ENCODE results near the gene TP63. TPM values are rescaled to one million over a fixed set of nuclear protein-coding genes. Genes with fewer than 3 reads are reported as not detected.

The TP63 gene
- total and polyA plus RNA-seq, 2 experiments from 2014 or later = not detected

DNA sequence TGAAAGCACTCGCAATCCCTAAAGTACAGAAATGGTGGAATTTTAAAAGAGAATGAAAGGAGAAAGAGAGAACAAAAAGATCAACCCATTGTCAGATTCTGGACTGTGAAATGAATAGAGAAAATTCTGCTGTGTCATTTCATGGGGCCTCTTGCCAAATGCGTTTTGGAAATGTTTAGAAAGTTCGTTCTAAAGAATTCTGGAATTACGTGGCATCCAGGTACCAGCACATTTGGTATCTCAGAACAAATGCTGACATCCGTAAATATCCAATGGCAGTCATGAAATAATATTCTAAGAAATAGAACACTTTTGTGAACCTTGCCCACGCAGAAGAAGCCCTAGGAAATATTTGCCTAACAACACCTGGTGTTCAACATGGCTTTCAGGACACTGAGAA, 270.3 kb downstream of the TP63 start:
- H3K4me3 ChIP-seq = no peak overlapping the region
- H3K9me3 Mint-ChIP-seq = no peaks in the 10 kb centered on the region
- TF ChIP-seq, protein P1, sequence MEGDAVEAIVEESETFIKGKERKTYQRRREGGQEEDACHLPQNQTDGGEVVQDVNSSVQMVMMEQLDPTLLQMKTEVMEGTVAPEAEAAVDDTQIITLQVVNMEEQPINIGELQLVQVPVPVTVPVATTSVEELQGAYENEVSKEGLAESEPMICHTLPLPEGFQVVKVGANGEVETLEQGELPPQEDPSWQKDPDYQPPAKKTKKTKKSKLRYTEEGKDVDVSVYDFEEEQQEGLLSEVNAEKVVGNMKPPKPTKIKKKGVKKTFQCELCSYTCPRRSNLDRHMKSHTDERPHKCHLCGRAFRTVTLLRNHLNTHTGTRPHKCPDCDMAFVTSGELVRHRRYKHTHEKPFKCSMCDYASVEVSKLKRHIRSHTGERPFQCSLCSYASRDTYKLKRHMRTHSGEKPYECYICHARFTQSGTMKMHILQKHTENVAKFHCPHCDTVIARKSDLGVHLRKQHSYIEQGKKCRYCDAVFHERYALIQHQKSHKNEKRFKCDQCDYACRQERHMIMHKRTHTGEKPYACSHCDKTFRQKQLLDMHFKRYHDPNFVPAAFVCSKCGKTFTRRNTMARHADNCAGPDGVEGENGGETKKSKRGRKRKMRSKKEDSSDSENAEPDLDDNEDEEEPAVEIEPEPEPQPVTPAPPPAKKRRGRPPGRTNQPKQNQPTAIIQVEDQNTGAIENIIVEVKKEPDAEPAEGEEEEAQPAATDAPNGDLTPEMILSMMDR (conservative IDR thresholded peaks at IDR 0.05; ENCODE audit: low read depth in 2 of 2) = no peak
- TF ChIP-seq, protein P2, sequence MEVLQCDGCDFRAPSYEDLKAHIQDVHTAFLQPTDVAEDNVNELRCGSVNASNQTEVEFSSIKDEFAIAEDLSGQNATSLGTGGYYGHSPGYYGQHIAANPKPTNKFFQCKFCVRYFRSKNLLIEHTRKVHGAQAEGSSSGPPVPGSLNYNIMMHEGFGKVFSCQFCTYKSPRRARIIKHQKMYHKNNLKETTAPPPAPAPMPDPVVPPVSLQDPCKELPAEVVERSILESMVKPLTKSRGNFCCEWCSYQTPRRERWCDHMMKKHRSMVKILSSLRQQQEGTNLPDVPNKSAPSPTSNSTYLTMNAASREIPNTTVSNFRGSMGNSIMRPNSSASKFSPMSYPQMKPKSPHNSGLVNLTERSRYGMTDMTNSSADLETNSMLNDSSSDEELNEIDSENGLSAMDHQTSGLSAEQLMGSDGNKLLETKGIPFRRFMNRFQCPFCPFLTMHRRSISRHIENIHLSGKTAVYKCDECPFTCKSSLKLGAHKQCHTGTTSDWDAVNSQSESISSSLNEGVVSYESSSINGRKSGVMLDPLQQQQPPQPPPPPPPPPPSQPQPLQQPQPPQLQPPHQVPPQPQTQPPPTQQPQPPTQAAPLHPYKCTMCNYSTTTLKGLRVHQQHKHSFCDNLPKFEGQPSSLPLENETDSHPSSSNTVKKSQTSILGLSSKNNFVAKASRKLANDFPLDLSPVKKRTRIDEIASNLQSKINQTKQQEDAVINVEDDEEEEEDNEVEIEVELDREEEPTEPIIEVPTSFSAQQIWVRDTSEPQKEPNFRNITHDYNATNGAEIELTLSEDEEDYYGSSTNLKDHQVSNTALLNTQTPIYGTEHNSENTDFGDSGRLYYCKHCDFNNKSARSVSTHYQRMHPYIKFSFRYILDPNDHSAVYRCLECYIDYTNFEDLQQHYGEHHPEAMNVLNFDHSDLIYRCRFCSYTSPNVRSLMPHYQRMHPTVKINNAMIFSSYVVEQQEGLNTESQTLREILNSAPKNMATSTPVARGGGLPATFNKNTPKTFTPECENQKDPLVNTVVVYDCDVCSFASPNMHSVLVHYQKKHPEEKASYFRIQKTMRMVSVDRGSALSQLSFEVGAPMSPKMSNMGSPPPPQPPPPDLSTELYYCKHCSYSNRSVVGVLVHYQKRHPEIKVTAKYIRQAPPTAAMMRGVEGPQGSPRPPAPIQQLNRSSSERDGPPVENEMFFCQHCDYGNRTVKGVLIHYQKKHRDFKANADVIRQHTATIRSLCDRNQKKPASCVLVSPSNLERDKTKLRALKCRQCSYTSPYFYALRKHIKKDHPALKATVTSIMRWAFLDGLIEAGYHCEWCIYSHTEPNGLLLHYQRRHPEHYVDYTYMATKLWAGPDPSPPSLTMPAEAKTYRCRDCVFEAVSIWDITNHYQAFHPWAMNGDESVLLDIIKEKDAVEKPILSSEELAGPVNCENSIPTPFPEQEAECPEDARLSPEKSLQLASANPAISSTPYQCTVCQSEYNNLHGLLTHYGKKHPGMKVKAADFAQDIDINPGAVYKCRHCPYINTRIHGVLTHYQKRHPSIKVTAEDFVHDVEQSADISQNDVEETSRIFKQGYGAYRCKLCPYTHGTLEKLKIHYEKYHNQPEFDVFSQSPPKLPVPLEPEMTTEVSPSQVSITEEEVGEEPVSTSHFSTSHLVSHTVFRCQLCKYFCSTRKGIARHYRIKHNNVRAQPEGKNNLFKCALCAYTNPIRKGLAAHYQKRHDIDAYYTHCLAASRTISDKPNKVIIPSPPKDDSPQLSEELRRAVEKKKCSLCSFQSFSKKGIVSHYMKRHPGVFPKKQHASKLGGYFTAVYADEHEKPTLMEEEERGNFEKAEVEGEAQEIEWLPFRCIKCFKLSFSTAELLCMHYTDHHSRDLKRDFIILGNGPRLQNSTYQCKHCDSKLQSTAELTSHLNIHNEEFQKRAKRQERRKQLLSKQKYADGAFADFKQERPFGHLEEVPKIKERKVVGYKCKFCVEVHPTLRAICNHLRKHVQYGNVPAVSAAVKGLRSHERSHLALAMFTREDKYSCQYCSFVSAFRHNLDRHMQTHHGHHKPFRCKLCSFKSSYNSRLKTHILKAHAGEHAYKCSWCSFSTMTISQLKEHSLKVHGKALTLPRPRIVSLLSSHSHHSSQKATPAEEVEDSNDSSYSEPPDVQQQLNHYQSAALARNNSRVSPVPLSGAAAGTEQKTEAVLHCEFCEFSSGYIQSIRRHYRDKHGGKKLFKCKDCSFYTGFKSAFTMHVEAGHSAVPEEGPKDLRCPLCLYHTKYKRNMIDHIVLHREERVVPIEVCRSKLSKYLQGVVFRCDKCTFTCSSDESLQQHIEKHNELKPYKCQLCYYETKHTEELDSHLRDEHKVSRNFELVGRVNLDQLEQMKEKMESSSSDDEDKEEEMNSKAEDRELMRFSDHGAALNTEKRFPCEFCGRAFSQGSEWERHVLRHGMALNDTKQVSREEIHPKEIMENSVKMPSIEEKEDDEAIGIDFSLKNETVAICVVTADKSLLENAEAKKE (CRISPR knock-in tag; IDR thresholded peaks at IDR 0.05) = no peak
- TF ChIP-seq JUNB (IDR thresholded peaks at IDR 0.05; ENCODE audit: unreplicated experiment) (no peak), CREB1 (CRISPR knock-in tag; IDR thresholded peaks at IDR 0.05; ENCODE audit: low read depth) (no peak), NANOG (IDR thresholded peaks at IDR 0.05; ENCODE audit: borderline replicate concordance) (no peak), ZNF331 (CRISPR knock-in tag; IDR thresholded peaks at IDR 0.05; ENCODE audit: low read depth) (no peak), STAT1 (IDR thresholded peaks at IDR 0.05; ENCODE audit: unreplicated experiment) (no peak), POLR2AphosphoS5 (IDR thresholded peaks at IDR 0.05; ENCODE audit: low read depth) (no peak), EZH2phosphoT487 (IDR thresholded peaks at IDR 0.05; ENCODE audit: unreplicated experiment) (no peak), EZH2 (IDR thresholded peaks at IDR 0.05; ENCODE audit: low read depth, unreplicated experiment) (no peak), ZNF114 (CRISPR knock-in tag; IDR thresholded peaks at IDR 0.05) (no peak)
- TF ChIP-seq, protein P3, sequence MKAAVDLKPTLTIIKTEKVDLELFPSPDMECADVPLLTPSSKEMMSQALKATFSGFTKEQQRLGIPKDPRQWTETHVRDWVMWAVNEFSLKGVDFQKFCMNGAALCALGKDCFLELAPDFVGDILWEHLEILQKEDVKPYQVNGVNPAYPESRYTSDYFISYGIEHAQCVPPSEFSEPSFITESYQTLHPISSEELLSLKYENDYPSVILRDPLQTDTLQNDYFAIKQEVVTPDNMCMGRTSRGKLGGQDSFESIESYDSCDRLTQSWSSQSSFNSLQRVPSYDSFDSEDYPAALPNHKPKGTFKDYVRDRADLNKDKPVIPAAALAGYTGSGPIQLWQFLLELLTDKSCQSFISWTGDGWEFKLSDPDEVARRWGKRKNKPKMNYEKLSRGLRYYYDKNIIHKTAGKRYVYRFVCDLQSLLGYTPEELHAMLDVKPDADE (IDR thresholded peaks at IDR 0.05) = no peak
- TF ChIP-seq, protein P4, sequence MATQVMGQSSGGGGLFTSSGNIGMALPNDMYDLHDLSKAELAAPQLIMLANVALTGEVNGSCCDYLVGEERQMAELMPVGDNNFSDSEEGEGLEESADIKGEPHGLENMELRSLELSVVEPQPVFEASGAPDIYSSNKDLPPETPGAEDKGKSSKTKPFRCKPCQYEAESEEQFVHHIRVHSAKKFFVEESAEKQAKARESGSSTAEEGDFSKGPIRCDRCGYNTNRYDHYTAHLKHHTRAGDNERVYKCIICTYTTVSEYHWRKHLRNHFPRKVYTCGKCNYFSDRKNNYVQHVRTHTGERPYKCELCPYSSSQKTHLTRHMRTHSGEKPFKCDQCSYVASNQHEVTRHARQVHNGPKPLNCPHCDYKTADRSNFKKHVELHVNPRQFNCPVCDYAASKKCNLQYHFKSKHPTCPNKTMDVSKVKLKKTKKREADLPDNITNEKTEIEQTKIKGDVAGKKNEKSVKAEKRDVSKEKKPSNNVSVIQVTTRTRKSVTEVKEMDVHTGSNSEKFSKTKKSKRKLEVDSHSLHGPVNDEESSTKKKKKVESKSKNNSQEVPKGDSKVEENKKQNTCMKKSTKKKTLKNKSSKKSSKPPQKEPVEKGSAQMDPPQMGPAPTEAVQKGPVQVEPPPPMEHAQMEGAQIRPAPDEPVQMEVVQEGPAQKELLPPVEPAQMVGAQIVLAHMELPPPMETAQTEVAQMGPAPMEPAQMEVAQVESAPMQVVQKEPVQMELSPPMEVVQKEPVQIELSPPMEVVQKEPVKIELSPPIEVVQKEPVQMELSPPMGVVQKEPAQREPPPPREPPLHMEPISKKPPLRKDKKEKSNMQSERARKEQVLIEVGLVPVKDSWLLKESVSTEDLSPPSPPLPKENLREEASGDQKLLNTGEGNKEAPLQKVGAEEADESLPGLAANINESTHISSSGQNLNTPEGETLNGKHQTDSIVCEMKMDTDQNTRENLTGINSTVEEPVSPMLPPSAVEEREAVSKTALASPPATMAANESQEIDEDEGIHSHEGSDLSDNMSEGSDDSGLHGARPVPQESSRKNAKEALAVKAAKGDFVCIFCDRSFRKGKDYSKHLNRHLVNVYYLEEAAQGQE (IDR thresholded peaks at IDR 0.05; ENCODE audit: unreplicated experiment) = no peak

More for the DNA sequence above, 270.3 kb downstream of the TP63 start:
- no peak for DNase-seq (ENCODE audit: low spot score)
- Histone ChIP-seq H3K79me2 (replicated peaks; ENCODE audit: insufficient read depth) (no peaks in the 10 kb centered on the region), H3K27ac (ENCODE audit: low read depth) (no peak overlapping the region), H3K4me2 (no peak overlapping the region), H4K20me1 (replicated peaks; ENCODE audit: insufficient read depth) (no peaks in the 10 kb centered on the region), H3K4me1 (ENCODE audit: insufficient read depth) (peaks cover 13% of the 10 kb centered on the region), H3K36me3 (ENCODE audit: insufficient read depth) (no peaks in the 10 kb centered on the region), H2AFZ (no peak overlapping the region), H3F3A (replicated peaks; ENCODE audit: low read depth) (no peaks in the 10 kb centered on the region), H3K9me2 (ENCODE audit: insufficient read depth) (peaks cover 10% of the 10 kb centered on the region; the same call in 1 of the 2 replicates), H3K27me3 (ENCODE audit: insufficient read depth) (no peaks in the 10 kb centered on the region)
- H3K27ac Mint-ChIP-seq = 0 out of 2 replicates have a peak overlapping the region, but pooled peaks have one; percentile 38
- ATAC-seq = no peak
- H3K4me3 Mint-ChIP-seq = no peak overlapping the region
- no peaks in the 10 kb centered on the region for H3K27me3 Mint-ChIP-seq (ENCODE audit: insufficient read depth, low read depth, poor library complexity)
- H3K36me3 Mint-ChIP-seq (ENCODE audit: low read depth) = no peaks in the 10 kb centered on the region
- H3K4me1 Mint-ChIP-seq = peaks cover 11% of the 10 kb centered on the region

All from GM23338 (cell line).